ENCODE data around the gene PAM. TPM values are rescaled to one million over a fixed set of nuclear protein-coding genes. Genes with fewer than 3 reads are reported as not detected.

The PAM gene
- total and polyA plus RNA-seq, 2 of the 13 experiments (the other 11 are each of a cell fraction or from before 2014, with no cell fraction given) = 20.2 to 79.1 TPM

DNA sequence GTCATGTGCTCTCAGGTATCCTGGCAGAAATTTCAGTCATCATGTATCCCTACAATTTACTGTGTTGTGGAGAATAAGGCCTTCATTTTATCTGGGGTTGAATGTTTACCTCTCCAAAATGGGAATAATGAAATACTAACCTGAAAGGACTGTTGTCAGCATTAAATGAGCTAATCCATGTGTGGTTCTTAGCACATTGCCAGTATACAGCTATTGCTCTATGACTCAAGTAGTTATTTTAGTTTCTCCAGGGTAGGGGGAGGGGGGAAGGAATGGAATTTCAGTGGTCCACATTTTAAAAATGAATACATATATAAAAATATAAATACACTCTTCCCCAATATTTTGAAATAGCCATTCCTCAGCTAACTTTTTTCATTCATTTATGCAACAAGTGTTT is 3.5 kb downstream of the PAM start (continued):
- TF ChIP-seq, protein P1, sequence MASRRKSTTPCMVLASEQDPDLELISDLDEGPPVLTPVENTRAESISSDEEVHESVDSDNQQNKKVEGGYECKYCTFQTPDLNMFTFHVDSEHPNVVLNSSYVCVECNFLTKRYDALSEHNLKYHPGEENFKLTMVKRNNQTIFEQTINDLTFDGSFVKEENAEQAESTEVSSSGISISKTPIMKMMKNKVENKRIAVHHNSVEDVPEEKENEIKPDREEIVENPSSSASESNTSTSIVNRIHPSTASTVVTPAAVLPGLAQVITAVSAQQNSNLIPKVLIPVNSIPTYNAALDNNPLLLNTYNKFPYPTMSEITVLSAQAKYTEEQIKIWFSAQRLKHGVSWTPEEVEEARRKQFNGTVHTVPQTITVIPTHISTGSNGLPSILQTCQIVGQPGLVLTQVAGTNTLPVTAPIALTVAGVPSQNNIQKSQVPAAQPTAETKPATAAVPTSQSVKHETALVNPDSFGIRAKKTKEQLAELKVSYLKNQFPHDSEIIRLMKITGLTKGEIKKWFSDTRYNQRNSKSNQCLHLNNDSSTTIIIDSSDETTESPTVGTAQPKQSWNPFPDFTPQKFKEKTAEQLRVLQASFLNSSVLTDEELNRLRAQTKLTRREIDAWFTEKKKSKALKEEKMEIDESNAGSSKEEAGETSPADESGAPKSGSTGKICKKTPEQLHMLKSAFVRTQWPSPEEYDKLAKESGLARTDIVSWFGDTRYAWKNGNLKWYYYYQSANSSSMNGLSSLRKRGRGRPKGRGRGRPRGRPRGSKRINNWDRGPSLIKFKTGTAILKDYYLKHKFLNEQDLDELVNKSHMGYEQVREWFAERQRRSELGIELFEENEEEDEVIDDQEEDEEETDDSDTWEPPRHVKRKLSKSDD (CRISPR knock-in tag; IDR thresholded peaks at IDR 0.05; ENCODE audit: low read depth) = no peak
- TF ChIP-seq CBX5 (CRISPR knock-in tag; IDR thresholded peaks at IDR 0.05; ENCODE audit: borderline replicate concordance) = no peak
- peak; percentile 32 for TF ChIP-seq MAFF (IDR thresholded peaks at IDR 0.05; ENCODE audit: low read depth, low read length)
- TF ChIP-seq, protein P2, sequence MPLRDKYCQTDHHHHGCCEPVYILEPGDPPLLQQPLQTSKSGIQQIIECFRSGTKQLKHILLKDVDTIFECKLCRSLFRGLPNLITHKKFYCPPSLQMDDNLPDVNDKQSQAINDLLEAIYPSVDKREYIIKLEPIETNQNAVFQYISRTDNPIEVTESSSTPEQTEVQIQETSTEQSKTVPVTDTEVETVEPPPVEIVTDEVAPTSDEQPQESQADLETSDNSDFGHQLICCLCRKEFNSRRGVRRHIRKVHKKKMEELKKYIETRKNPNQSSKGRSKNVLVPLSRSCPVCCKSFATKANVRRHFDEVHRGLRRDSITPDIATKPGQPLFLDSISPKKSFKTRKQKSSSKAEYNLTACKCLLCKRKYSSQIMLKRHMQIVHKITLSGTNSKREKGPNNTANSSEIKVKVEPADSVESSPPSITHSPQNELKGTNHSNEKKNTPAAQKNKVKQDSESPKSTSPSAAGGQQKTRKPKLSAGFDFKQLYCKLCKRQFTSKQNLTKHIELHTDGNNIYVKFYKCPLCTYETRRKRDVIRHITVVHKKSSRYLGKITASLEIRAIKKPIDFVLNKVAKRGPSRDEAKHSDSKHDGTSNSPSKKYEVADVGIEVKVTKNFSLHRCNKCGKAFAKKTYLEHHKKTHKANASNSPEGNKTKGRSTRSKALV (CRISPR knock-in tag; IDR thresholded peaks at IDR 0.05) = no peak
- no peak for TF ChIP-seq HNRNPH1 (optimal IDR thresholded peaks at IDR 0.05; ENCODE audit: low read depth, low read length)
- TF ChIP-seq, protein P3, sequence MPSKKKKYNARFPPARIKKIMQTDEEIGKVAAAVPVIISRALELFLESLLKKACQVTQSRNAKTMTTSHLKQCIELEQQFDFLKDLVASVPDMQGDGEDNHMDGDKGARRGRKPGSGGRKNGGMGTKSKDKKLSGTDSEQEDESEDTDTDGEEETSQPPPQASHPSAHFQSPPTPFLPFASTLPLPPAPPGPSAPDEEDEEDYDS (CRISPR knock-in tag; IDR thresholded peaks at IDR 0.05) = no peak
- TF ChIP-seq ZNF780A (CRISPR knock-in tag; IDR thresholded peaks at IDR 0.05) = no peak
- TF ChIP-seq MAFK (conservative IDR thresholded peaks at IDR 0.05 in 1 of 2, IDR thresholded peaks at IDR 0.05 in 1 of 2; ENCODE audit: low read length in 2 of 2) = peak; percentile 29 to 61; a peak in 3 of 4 replicates
- no peak for TF ChIP-seq HOXA7 (CRISPR knock-in tag; IDR thresholded peaks at IDR 0.05)
